GM19397 (cell line): ENCODE measurements around the gene TEKTIP1.

ENCODE experiments used
- ATAC-seq: cut with Tn5 transposase; IDR thresholded peaks from one replicate; pipeline ENCODE4 v1.9.1; 2021; ENCODE audit warnings: mild to moderate bottlenecking, moderate library complexity; ENCODE audit not compliant: unreplicated experiment

Gene TEKTIP1

DNA sequence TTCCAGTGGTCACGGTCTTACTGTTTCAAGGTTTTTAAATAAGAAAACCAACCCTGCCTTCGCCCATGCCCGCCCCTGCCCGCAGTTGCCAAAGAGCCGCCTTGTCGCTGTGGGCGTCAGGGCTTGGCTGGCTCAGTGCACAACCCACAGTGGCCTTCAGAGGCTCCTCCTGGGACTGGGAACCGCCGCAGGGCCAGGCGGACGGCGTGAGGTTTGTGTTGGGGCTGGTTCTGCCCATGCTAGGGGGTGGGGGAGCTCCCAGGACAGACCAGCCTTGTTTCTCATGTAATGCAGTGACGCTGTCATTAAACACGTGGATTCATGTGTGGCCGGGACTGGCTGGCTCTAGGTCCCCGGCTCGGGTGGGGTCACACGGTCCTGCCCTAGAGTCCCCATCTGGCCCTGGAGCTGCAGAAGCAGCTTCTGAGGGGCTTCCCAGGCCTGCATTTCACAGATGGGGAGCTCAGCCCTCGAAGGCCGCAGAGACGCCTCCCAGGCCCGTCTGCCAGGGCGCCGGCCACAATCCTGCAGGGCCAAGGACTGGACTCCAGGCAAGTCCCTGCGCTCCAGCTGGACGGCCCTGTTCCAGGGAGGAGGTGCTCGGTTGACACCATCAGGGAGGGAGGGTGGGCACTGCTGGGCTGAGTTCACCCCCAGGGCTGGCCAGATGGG is 2.4 kb upstream of the TEKTIP1 start:
- ATAC-seq = no peak

DNA sequence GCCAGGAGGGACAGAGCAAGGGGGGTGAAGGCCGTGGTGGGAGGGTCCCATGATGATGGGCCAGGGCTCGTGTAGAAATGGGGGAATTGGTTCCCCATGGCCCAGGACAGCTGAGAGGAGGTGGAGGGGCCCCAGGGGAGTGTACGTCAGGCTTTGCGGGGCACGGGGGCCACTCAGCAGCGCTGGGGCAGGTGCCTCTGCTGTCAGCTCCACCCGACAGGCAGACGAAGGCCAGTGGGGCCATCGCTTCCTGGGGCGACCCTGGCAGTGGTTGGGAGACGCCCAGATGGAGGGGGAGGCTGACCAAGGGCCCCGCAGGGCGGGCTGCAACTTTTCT is 1.9 kb upstream of the TEKTIP1 start:
- no peak for ATAC-seq

GRCh38 chr19:3537438-3538240 is 1.3 kb upstream of the TEKTIP1 start:
- no peak for ATAC-seq

- no peak for ATAC-seq
These were observed 580 bp upstream of the TEKTIP1 start for GRCh38 chr19:3538258-3538929.

DNA sequence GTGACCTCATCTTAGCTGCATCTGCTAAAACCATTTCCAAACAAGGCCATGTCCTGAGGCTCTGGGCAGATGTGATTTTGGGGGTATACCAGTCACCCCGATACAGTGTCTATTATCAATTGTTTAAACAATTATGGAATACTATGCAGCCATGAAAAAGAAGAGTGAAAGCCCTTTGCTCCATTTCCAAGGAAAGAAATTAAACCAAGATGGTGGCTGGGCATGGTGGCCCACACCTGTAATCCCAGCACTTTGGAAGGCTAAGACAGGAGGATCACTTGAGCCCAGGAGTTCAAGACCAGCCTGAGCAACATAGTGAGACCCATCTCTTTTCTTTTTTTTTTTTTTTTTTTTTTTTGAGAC is 763 bp downstream of the TEKTIP1 start:
- no peak for ATAC-seq

GRCh38 chr19:3543150-3544057 is 4.4 kb downstream of the TEKTIP1 start:
- ATAC-seq = no peak

- no peak for ATAC-seq
These were observed 5.0 kb downstream of the TEKTIP1 start for GRCh38 chr19:3544058-3544376.

DNA sequence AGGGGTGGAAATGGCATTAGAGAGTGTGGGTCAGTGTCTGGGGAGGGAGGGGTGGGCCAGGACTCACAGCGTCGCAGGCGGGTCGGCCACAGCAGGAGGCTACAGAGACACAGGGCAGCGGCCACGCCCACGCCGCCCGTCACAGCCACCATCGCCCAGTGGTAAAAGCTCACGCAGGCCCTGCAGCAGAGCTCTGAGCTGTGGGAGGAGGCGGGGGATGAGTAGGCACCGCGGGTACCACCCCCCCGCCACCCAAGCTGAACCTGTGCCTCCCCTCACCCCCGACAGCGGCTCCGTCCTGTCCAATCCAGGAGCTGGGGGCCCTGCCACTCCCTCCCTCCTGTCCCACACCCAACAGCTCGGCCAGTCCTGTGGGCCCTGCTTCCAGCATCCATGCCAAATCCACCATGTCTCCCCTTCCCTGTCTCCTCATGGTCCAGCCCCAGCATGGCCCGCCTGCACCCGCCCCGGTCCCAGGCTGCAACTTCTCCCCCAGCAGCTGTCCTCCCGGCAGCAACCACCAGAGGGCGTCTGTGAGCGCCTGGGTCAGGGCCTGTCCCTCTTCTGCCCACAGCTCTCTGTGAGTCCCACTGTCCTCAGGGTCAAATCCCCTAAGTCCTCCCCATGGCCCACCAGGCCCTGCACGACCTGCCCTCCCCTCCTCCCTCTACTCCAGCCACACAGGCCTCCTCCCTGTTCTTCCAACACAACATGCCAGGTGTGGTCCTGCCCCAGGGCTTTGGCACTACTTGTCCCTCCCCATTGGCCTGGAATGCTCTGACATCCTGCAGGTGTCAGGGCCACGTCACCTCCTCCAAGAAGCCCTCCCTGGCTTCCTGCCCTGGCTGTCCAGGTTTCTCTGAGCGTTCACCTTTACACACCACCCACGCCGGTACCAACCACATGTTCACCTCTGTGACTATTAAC is 6.0 kb downstream of the TEKTIP1 start:
- ATAC-seq = no peak

DNA sequence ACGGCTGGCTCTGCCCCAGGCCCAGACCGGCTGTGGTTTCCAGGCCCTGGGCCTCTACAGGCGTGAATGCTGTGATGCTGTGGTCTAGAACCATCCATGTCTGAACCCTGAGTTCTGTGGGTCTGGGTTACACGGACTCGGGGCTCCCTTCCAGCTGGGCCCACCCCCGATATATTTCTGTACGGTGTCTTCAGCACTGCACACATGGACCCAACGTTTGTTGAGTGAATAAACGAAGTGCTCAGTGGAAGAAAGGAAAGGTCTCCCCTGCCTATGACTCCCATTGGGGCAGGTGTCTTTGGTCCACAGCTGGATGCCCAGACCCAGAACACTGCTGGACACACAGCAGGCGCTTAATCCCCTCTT is 6.7 kb downstream of the TEKTIP1 start:
- no peak for ATAC-seq

GRCh38 chr19:3546119-3546518 is 7.1 kb downstream of the TEKTIP1 start:
- no peak for ATAC-seq

- no peak for ATAC-seq
These were observed 8.3 kb downstream of the TEKTIP1 start for GRCh38 chr19:3547301-3547731.

DNA sequence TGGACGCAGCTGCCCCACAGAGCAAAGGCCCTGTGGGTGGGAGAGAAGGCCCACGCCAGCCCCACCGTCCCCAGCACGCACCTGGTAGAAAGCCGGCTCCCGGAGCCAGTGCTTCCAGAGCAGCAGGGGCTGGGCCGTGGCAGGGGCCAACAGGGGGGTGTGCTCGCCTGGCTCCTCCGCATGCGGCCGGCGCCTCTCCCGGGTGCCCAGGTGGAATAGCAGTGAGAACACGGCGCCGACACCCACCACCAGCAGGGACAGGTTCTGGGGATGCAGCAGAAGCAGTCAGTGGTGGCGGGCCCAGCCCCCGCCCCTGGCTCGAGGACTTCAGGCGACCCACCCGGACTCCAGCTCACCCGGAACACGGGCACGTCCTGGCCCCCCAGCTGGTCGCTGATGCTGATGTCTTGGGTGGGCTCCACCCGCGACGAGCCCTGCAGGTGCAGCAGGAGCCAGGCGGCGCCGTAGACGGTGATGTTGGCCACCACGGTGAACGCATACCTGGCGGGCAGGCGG is 8.9 kb downstream of the TEKTIP1 start:
- no peak for ATAC-seq

GRCh38 chr19:3548606-3549005 is 9.6 kb downstream of the TEKTIP1 start:
- ATAC-seq = no peak

- ATAC-seq = no peak
These were observed 10.8 kb downstream of the TEKTIP1 start for GRCh38 chr19:3549816-3550215.

DNA sequence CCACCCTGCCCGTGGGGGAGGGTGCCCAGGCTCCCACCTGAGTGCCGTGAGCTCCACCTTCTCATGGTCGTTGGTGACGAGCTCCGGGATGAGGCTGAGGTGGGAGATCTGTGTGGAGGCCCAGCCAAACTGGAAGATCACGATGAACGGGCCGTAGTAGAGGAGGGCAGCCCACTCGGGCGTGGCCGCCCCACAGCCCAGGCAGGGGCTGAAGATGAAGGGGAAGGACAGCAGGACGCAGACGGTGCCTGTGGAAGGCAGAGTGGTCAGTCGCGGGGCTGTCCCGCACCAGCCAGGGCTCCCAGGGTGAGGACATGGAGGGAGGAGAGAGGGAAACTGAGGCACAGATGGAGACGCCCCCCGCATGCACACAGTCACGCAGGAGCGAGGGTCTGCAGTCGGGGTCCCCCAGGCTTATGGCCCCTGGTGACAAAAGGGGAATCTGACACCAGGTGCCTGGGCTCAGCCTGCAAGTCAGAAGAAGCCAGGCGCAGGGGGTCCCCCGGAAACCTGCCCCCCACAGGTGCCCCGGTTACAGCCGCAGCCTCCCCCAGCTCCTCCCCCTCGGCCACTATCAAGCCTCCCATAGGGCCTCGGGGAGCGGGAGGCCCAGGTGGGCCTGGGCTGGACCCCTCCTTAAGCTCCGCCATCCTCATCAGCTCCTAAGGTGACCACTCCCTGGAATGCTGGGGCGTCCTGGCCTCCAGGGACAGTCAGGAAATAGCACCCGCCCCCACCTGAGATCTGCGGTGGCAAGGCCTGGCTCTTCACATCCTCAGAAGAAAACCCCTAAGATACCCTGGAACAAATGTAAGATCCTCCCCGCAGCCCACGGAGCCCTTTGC is 12.2 kb downstream of the TEKTIP1 start:
- no peak for ATAC-seq

DNA sequence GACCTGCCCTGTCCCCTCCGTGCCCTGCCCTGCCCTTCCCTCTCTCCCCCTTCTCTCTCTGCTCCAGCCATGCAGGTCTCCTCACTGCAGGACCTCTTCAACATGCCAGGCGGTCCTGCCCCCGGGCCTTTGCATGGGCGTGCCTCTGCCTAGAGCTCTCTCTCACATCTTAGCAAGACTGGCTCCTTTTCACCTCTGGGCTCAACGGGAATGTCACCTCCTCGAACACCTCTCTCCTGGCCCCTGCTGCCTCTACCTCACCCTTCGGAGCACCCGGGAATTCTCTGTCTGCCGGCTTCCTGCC is 12.8 kb downstream of the TEKTIP1 start:
- no peak for ATAC-seq

GRCh38 chr19:3554254-3555083 is 15.5 kb downstream of the TEKTIP1 start:
- no peak for ATAC-seq

GRCh38 chr19:3555653-3556422 is 16.9 kb downstream of the TEKTIP1 start:
- ATAC-seq = no peak
